HEK293T (cell line): ENCODE measurements around the gene TM7SF2.

ENCODE experiments used
- ARNT ChIP-seq: fragments of 450-650 bp; IDR thresholded peaks from 2 replicates; pipeline ENCODE4 v1.6.1; 2017; ENCODE audit warnings: mild to moderate bottlenecking
- BHLHE40 ChIP-seq: fragments of 450-650 bp; IDR thresholded peaks from 2 replicates; pipeline ENCODE4 v1.6.1; 2016; ENCODE audit warnings: mild to moderate bottlenecking, moderate library complexity, borderline replicate concordance
- CTBP1 ChIP-seq: fragments of 450-650 bp; IDR thresholded peaks from 2 replicates; pipeline ENCODE4 v1.6.1; 2016; ENCODE audit warnings: borderline replicate concordance
- ELF4 ChIP-seq: fragments of 450-650 bp; IDR thresholded peaks from 2 replicates; pipeline ENCODE4 v1.6.1; 2017; ENCODE audit warnings: antibody characterized with exemption
- FOXA1 ChIP-seq: fragments of 450-650 bp; IDR thresholded peaks from 2 replicates; pipeline ENCODE4 v1.6.1; 2016; ENCODE audit warnings: mild to moderate bottlenecking
- FOXK2 ChIP-seq: fragments of 450-650 bp; IDR thresholded peaks from 2 replicates; pipeline ENCODE4 v1.6.1; 2016; ENCODE audit warnings: mild to moderate bottlenecking
- FOXM1 ChIP-seq: fragments of 450-650 bp; IDR thresholded peaks from 2 replicates; pipeline ENCODE4 v1.6.1; 2017; ENCODE audit warnings: mild to moderate bottlenecking, borderline replicate concordance
- HDGF ChIP-seq: fragments of 450-650 bp; IDR thresholded peaks from 2 replicates; pipeline ENCODE4 v1.6.1; 2017; ENCODE audit warnings: antibody characterized with exemption, borderline replicate concordance
- SP1 ChIP-seq: fragments of 450-650 bp; IDR thresholded peaks from 2 replicates; pipeline ENCODE4 v1.6.1; 2017
- SUZ12 ChIP-seq: fragments of 450-650 bp; IDR thresholded peaks from 2 replicates; pipeline ENCODE4 v1.6.1; 2016; ENCODE audit warnings: mild to moderate bottlenecking
- ZNF384 ChIP-seq: fragments of 450-650 bp; IDR thresholded peaks from 2 replicates; pipeline ENCODE4 v1.6.1; 2016
- TF ChIP-seq, protein P1 (sequence below): fragments of 450-650 bp; IDR thresholded peaks from 2 replicates; pipeline ENCODE4 v1.6.1; 2016

DNA sequence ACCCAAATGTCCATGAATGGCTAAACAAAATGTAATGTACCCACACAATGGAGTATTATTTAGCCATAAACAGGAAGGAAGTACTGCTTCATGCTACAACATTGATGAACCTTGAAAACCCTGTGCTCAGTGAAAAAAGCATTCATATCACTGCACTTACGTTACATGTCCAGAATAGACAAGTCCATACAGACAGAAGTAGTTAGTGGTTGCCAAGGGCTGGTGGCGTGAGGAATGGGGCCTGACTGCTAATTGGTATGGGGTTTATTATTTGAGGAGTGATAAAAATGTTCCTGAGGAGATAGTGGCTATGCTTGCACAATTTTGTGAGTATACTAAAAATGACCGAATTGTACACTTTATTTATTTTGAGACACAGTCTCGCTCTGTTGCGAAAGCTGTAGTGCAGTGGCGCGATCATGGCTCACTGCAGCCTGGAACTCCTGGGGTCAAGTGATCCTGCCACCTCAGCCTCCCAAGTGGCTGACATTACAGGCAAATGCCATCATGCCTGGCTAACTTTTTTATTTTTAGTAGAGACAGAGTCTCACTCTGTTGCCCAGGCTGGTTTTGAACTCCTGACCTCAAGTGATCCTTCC is 30.3 kb downstream of the TM7SF2 start:
- no peak for TF ChIP-seq FOXA1
- no peak for TF ChIP-seq SUZ12
- TF ChIP-seq FOXK2 = no peak
- TF ChIP-seq SP1 = no peak
- no peak for TF ChIP-seq ZNF384
- no peak for TF ChIP-seq ARNT
- no peak for TF ChIP-seq BHLHE40
- no peak for TF ChIP-seq FOXM1
- TF ChIP-seq HDGF = no peak
- TF ChIP-seq, protein P1, sequence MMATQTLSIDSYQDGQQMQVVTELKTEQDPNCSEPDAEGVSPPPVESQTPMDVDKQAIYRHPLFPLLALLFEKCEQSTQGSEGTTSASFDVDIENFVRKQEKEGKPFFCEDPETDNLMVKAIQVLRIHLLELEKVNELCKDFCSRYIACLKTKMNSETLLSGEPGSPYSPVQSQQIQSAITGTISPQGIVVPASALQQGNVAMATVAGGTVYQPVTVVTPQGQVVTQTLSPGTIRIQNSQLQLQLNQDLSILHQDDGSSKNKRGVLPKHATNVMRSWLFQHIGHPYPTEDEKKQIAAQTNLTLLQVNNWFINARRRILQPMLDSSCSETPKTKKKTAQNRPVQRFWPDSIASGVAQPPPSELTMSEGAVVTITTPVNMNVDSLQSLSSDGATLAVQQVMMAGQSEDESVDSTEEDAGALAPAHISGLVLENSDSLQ = no peak
- TF ChIP-seq ELF4 = no peak
- no peak for TF ChIP-seq CTBP1
